PC-9 (cell line): Measurements from ENCODE around the gene MPHOSPH9.

Experiments
- EZH2 ChIP-seq: fragments of 200-600 bp; sonication (generic); IDR thresholded peaks from 2 replicates; pipeline ENCODE4 v1.8.0; 2017; ENCODE audit warnings: antibody characterized with exemption, low read depth
- TF ChIP-seq, protein P1 (sequence below): fragments of 200-600 bp; sonication (generic); conservative IDR thresholded peaks from 2 replicates; pipeline ENCODE4 v1.6.1; 2017; ENCODE audit warnings: mixed run types, antibody characterized with exemption, mild to moderate bottlenecking, moderate library complexity

DNA sequence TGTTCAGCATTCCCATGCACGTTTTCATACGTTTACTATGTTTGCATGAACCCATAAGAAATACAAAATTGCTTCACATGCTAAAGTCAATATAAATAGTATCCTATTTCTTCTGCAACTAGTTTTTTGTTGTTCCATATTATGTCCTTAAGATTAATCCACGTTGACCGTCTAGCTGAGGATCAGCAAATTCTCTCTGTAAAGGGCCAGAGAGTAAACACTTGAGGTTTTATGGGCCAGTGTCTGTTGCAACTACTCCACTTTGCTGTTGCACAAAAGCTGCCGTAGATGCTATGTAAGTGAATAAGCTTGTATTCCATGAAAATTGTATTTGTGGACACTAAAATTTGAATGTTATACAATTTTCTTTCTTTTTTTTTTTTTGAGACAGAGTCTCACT lies 61.0 kb downstream of the MPHOSPH9 start:
- TF ChIP-seq, protein P1, sequence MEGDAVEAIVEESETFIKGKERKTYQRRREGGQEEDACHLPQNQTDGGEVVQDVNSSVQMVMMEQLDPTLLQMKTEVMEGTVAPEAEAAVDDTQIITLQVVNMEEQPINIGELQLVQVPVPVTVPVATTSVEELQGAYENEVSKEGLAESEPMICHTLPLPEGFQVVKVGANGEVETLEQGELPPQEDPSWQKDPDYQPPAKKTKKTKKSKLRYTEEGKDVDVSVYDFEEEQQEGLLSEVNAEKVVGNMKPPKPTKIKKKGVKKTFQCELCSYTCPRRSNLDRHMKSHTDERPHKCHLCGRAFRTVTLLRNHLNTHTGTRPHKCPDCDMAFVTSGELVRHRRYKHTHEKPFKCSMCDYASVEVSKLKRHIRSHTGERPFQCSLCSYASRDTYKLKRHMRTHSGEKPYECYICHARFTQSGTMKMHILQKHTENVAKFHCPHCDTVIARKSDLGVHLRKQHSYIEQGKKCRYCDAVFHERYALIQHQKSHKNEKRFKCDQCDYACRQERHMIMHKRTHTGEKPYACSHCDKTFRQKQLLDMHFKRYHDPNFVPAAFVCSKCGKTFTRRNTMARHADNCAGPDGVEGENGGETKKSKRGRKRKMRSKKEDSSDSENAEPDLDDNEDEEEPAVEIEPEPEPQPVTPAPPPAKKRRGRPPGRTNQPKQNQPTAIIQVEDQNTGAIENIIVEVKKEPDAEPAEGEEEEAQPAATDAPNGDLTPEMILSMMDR, result no peak
- TF ChIP-seq EZH2, result no peak
